Muscle of leg (tissue), 11 donors: Measurements from ENCODE around the gene GRAP2. TPM values are rescaled to one million over a fixed set of nuclear protein-coding genes. Genes with fewer than 3 reads are reported as not detected.
"Not testable (repeated sequence)": the region's sequence is repeated elsewhere in the genome, so short reads cannot be mapped to it uniquely, and the experiment has no call there.

ENCODE experiments used
- DNase-seq: peaks from one replicate; pipeline ENCODE4 v3.0.0; 2013
- H3K27ac ChIP-seq: one replicate; pipeline ENCODE4 v1.5.1; 2013; ENCODE audit warnings: mild to moderate bottlenecking, low read length, control low read depth
- H3K27me3 ChIP-seq: one replicate; pipeline ENCODE4 v1.6.1; 2013; ENCODE audit warnings: low read length; ENCODE audit not compliant: control insufficient read depth, insufficient read depth
- H3K36me3 ChIP-seq: one replicate; pipeline ENCODE4 v1.6.1; 2013; ENCODE audit warnings: low read length; ENCODE audit not compliant: control insufficient read depth, insufficient read depth
- H3K4me1 ChIP-seq: one replicate; pipeline ENCODE4 v1.6.1; 2013; ENCODE audit warnings: low read length; ENCODE audit not compliant: control insufficient read depth, insufficient read depth
- H3K4me3 ChIP-seq: one replicate; pipeline ENCODE4 v1.5.1; 2013; ENCODE audit warnings: low read length, control low read depth
- H3K9me3 ChIP-seq: replicated peaks from 2 replicates; pipeline ENCODE4 v1.6.1; 2013; ENCODE audit warnings: low read depth, low read length; ENCODE audit not compliant: control insufficient read depth
- WGBS: methylation state at CpG from one replicate; pipeline ENCODE4 v1.1.5; 2013; ENCODE audit warnings: missing lambda C conversion rate; ENCODE audit not compliant: insufficient coverage; 5-methylcytosine and 5-hydroxymethylcytosine counted together
- polyA plus RNA-seq, 8 donors: library from polyadenylated mRNA; unstranded; fragments of 120-200 nt; gene quantifications; one replicate each; pipeline versions ENCODE4 v1.2.1 to v1.2.3, GENCODE V29; 2013; ENCODE audit warnings: inconsistent platforms in 1 of 8, low replicate concordance in 1 of 8; ENCODE audit not compliant: insufficient read length in 8 of 8, insufficient read depth in 1 of 8
- total RNA-seq: library from RNA; stranded (reverse); fragments of 120-200 nt; gene quantifications from one replicate; pipeline ENCODE4 v1.2.4, GENCODE V29; 2013

GRAP2 gene
- total and polyA plus RNA-seq, 9 donors, result 0.40 to 0.80 (median 0.68) TPM

GRCh38 chr22:39983346-39983745 is 82.5 kb downstream of the GRAP2 start:
- Histone ChIP-seq H3K4me3 (no peak overlapping the region), H3K9me3 (no peaks in the 10 kb centered on the region), H3K36me3 (no peaks in the 10 kb centered on the region), H3K27me3 (peaks cover 20% of the 10 kb centered on the region), H3K27ac (no peak overlapping the region), H3K4me1 (no peaks in the 10 kb centered on the region)
- WGBS, result 87% methylated on average over 3 of the region's 4 CpGs
- DNase-seq, result no peak

- no peak overlapping the region for H3K4me3 ChIP-seq
- no peaks in the 10 kb centered on the region for H3K36me3 ChIP-seq
- H3K27me3 ChIP-seq, result peaks cover 26% of the 10 kb centered on the region
- H3K4me1 ChIP-seq, result no peaks in the 10 kb centered on the region
- DNase-seq, result no peak
- H3K9me3 ChIP-seq, result no peaks in the 10 kb centered on the region
- H3K27ac ChIP-seq, result no peak overlapping the region
- 83% methylated on average over 1 of the region's 2 CpGs for WGBS
Observed at GRCh38 chr22:39984006-39984405, 83.1 kb downstream of the GRAP2 start.

DNA sequence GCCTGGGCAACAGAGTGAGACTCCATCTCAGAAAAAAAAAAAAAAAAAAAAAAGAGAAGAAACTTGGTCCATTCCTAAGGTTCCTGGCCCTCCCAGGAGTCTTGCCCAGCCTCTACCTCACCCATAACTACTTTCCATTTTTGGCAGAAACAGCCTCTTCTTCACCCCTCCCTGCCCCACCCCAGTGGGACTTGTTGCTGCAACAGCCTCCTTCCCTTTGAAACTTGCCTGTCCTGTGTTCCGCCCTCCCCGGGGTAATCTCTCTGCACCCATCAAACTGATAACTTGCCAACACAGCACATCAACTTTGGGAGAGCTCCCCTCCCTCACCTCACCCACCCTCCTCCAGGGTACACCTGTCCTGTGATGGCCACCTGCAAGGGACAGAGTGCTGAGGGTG is 83.9 kb downstream of the GRAP2 start:
- Histone ChIP-seq H3K4me1 (no peaks in the 10 kb centered on the region), H3K27me3 (peaks cover 32% of the 10 kb centered on the region)
- WGBS, result 88% methylated on average over 2 of the region's 2 CpGs

DNA sequence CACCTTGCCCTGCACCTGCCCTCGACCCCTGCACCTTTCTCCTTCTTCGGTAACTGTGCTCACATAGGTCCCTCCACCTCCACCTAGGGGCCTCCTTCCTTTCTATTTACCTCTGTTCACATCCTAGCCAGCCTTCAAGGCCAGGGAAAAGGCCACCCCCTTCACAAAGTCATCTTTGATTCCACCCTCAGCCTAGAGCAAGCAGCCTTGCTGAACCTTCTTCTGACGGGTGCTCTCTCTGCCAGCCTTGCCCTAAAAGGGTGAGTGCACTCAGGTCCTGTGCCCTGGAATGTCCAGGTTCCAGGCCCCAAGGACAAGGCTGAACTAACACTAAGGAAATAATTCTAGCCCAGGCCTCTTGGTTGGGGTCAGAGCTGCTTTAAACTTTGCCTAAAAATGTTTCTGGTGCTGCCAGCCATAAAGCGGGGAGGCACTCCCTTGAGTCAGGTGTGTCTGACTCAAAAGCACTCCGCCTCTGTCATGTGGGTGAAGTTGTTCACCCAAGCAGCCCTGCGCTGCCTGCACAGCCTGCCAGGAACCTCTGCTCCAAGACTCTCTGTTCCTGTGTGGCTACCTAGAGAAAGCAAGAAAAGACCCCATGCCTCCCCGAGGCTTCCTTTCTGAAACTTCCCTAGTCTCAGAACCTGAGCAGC is 84.6 kb downstream of the GRAP2 start:
- DNase-seq, result no peak
- Histone ChIP-seq H3K4me1 (no peaks in the 10 kb centered on the region), H3K27me3 (peaks cover 34% of the 10 kb centered on the region), H3K27ac (no peak overlapping the region), H3K4me3 (no peak overlapping the region), H3K9me3 (no peaks in the 10 kb centered on the region), H3K36me3 (no peaks in the 10 kb centered on the region)
- 77% methylated on average over 7 of the region's 7 CpGs for WGBS

More for the DNA sequence above, 83.9 kb downstream of the GRAP2 start:
- DNase-seq, result no peak
- H3K27ac ChIP-seq, result no peak overlapping the region
- H3K9me3 ChIP-seq, result no peaks in the 10 kb centered on the region
- no peaks in the 10 kb centered on the region for H3K36me3 ChIP-seq
- no peak overlapping the region for H3K4me3 ChIP-seq

GRCh38 chr22:39988386-39989114 is 87.7 kb downstream of the GRAP2 start:
- Histone ChIP-seq H3K27ac (no peak overlapping the region), H3K4me1 (no peaks in the 10 kb centered on the region), H3K27me3 (peaks cover 52% of the 10 kb centered on the region), H3K4me3 (no peak overlapping the region), H3K9me3 (no peaks in the 10 kb centered on the region), H3K36me3 (no peaks in the 10 kb centered on the region)
- 62% methylated on average over 7 of the region's 10 CpGs for WGBS
- DNase-seq, result no peak

DNA sequence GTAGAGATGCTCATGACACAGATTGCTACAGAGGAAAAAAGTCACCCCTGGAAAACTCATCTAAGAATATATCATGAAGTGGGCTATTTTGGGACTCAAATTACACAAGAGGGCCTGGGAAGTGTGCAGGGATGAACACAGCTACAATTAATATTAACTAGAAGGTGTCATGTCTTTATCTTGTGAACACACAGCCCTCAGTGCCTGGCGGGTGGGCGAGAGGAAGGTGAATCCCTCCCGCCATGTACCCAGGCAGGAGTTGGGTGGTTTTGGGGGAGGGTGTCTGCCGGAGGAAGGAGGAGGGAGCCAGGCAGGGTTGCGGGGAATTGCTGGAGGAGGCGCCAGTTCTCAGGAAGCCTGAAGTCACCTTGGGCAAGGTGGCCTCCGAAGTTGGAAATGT is 88.7 kb downstream of the GRAP2 start:
- no peaks in the 10 kb centered on the region for H3K36me3 ChIP-seq
- H3K27ac ChIP-seq, result no peak overlapping the region
- peaks cover 4% of the 10 kb centered on the region for H3K4me1 ChIP-seq
- H3K27me3 ChIP-seq, result peaks cover 62% of the 10 kb centered on the region
- 51% methylated on average over 5 of the region's 7 CpGs for WGBS
- no peak for DNase-seq
- H3K9me3 ChIP-seq, result no peaks in the 10 kb centered on the region
- H3K4me3 ChIP-seq, result no peak overlapping the region

DNA sequence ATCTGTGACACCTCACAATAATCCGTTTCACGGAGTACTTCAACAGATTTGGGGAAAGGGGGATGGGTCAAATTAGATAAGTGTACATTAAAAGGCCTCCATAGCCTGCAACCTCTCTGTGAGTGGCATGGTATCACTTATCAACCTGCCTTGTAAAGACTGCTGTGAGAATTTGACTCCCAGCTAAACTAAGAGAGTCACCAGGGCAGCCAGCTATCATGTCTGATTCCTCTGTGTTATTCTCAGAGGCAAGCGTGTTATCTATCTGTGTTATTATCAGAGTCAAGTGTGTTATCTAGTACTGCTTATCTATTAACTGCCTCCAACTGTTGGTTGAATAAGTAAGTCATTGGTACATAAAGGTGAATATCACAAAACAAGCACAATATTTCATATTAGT is 89.8 kb downstream of the GRAP2 start:
- no CpG with 5 or more reads among the region's 3 CpGs for WGBS
- Histone ChIP-seq H3K27me3 (peaks cover 59% of the 10 kb centered on the region), H3K36me3 (no peaks in the 10 kb centered on the region), H3K27ac (no peak overlapping the region), H3K9me3 (no peaks in the 10 kb centered on the region), H3K4me3 (no peak overlapping the region), H3K4me1 (peaks cover 6% of the 10 kb centered on the region)
- DNase-seq, result no peak

DNA sequence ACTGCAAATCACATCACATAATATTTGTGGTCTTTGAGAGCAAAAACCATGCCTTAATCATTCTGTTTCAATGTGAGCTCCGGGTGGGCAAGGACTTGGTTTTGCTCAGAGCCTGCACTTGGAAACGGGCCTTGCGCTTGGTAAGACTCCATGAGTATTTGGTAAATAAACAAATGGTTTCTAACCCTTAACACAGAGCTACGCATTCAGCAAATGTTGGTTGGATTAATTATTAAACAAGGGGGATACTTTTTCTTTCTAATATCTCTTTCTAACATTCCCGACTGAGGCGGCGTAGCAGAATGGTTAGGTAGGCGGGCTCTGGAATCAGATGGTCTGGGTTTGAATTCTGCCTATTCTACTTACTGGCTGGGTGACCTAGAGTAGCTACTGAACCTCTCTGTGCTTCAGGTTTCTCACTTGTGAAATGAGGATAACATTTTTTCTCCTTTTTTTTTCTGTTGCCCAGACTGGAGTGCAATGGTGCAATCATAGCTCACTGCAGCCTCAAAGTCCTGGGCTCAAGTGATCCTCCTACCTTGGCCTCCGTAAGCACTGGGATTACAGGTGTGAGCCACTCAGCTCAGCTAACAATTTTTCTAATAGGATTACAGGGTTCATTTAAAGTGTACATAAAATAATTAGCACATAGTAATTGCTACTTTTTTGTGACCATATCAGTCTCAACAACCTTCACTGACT is 90.4 kb downstream of the GRAP2 start:
- Histone ChIP-seq H3K4me1 (peaks cover 6% of the 10 kb centered on the region), H3K36me3 (no peaks in the 10 kb centered on the region), H3K27me3 (peaks cover 61% of the 10 kb centered on the region), H3K4me3 (no peak overlapping the region), H3K27ac (no peak overlapping the region), H3K9me3 (no peaks in the 10 kb centered on the region)
- WGBS, result no CpG with 5 or more reads among the region's 9 CpGs
- DNase-seq, result no peak

DNA sequence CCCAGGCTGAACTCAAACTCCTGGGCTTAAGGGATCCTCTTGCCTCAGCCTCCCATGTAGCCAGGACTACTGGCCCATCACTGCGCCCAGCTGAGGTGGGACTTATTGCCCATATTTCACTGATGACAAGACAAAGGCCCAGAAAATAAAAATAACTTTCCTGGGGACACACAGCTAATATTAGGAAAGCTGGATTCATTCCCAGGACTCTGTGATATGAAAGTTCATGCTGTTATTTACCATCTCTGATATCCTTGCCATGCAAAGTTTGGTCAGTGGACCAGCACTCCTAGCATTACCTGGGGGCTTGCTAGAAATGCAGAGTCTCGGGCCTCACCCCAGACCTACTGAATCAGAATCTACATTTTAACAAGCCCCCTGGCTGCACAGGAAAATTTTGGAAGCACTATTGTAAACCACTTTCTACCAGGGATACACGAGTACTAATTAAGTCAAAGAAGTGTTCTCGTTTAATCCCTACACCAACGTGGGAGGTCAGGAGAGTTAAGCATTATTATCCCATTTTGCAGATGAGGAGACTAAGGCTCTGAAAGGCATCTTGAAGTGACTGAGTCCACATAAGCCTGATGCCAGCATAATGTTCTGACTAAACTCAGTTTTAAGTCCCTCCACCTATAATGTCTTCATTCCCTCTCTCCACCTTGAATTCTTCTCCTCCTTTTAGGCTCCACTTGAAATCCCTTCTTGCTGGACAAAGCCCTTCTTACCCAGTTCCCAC is 91.4 kb downstream of the GRAP2 start:
- peaks cover 6% of the 10 kb centered on the region for H3K4me1 ChIP-seq
- H3K4me3 ChIP-seq, result no peak overlapping the region
- no peak overlapping the region for H3K27ac ChIP-seq
- H3K27me3 ChIP-seq, result peaks cover 70% of the 10 kb centered on the region
- WGBS, result 100% methylated on average over 1 of the region's 5 CpGs
- no peaks in the 10 kb centered on the region for H3K9me3 ChIP-seq
- DNase-seq, result no peak
- H3K36me3 ChIP-seq, result no peaks in the 10 kb centered on the region

GRCh38 chr22:39992894-39993293 is 92.0 kb downstream of the GRAP2 start:
- not testable (repeated sequence) for DNase-seq, H3K4me1 ChIP-seq, H3K27ac ChIP-seq, H3K4me3 ChIP-seq, H3K36me3 ChIP-seq, H3K9me3 ChIP-seq
- peaks cover 76% of the 10 kb centered on the region for H3K27me3 ChIP-seq
- 87% methylated on average over 4 of the region's 7 CpGs for WGBS
